HepG2 (cell line): ENCODE measurements around the gene BCAS3. TPM values are rescaled to one million over a fixed set of nuclear protein-coding genes. Genes with fewer than 3 reads are reported as not detected.

ENCODE experiments used
- AHDC1 ChIP-seq: sonication (generic); formaldehyde crosslinking; IDR thresholded peaks from 2 replicates; pipeline ENCODE4 v1.5.1; 2020; ENCODE audit warnings: mild to moderate bottlenecking, missing genetic modification reagents, borderline replicate concordance
- ARID2 ChIP-seq: sonication (generic); formaldehyde crosslinking; IDR thresholded peaks from 2 replicates; pipeline ENCODE4 v1.8.1; 2022; ENCODE audit warnings: mild to moderate bottlenecking, missing genetic modification reagents, borderline replicate concordance
- ASH2L ChIP-seq: fragments of 300-600, 200-600 bp; sonication (generic); IDR thresholded peaks from 2 replicates; pipeline ENCODE4 v1.7.0; 2017; ENCODE audit warnings: low read depth, mild to moderate bottlenecking, moderate library complexity, mixed read lengths, low read length; ENCODE audit not compliant: insufficient read length
- ATF2 ChIP-seq: sonication (generic); formaldehyde crosslinking; IDR thresholded peaks from 2 replicates; pipeline ENCODE4 v1.4.0; 2020; ENCODE audit warnings: missing genetic modification reagents
- ATF7-NPFF ChIP-seq: sonication (generic); formaldehyde crosslinking; IDR thresholded peaks from 2 replicates; pipeline ENCODE4 v1.8.1; 2023; ENCODE audit warnings: mild to moderate bottlenecking, low read depth, missing genetic modification reagents, moderate library complexity
- BRD4 ChIP-seq: sonication (generic); formaldehyde crosslinking; IDR thresholded peaks from 2 replicates; pipeline ENCODE4 v1.4.0; 2020; ENCODE audit warnings: missing genetic modification reagents
- DRAP1 ChIP-seq: IDR thresholded peaks from 2 replicates; pipeline ENCODE4 v1.6.1; 2016; ENCODE audit warnings: missing genetic modification reagents, missing compliant biosample characterization
- MAF1 ChIP-seq: sonication (generic); formaldehyde crosslinking; IDR thresholded peaks from 2 replicates; pipeline ENCODE4 v1.5.0; 2020; ENCODE audit warnings: missing genetic modification reagents, borderline replicate concordance
- MEF2D ChIP-seq: sonication (generic); formaldehyde crosslinking; IDR thresholded peaks from 2 replicates; pipeline ENCODE4 v1.5.1; 2020; ENCODE audit warnings: mild to moderate bottlenecking, missing genetic modification reagents
- SNAPC2 ChIP-seq: sonication (generic); formaldehyde crosslinking; IDR thresholded peaks from 2 replicates; pipeline ENCODE4 v1.8.1; 2022; ENCODE audit warnings: mild to moderate bottlenecking, missing genetic modification reagents
- TAF1 ChIP-seq: sonication (generic); formaldehyde crosslinking; IDR thresholded peaks from 2 replicates; pipeline ENCODE4 v1.4.0; 2020; ENCODE audit warnings: missing genetic modification reagents
- TFDP2 ChIP-seq: sonication (generic); formaldehyde crosslinking; IDR thresholded peaks from 2 replicates; pipeline ENCODE4 v1.4.0; 2020; ENCODE audit warnings: missing genetic modification reagents
- ZNF34 ChIP-seq: sonication (generic); formaldehyde crosslinking; IDR thresholded peaks from 2 replicates; pipeline ENCODE4 v1.4.0; 2020; ENCODE audit warnings: mild to moderate bottlenecking, missing genetic modification reagents, borderline replicate concordance
- ZNF556 ChIP-seq: sonication (generic); formaldehyde crosslinking; IDR thresholded peaks from 2 replicates; pipeline ENCODE4 v1.4.0; 2020; ENCODE audit warnings: mild to moderate bottlenecking, missing genetic modification reagents, borderline replicate concordance
- ZNF563 ChIP-seq: sonication (generic); formaldehyde crosslinking; IDR thresholded peaks from 2 replicates; pipeline ENCODE4 v1.8.0; 2022; ENCODE audit warnings: mild to moderate bottlenecking, moderate library complexity, missing genetic modification reagents
- ZNF790 ChIP-seq: sonication (generic); formaldehyde crosslinking; IDR thresholded peaks from 2 replicates; pipeline ENCODE4 v1.8.0; 2022; ENCODE audit warnings: missing genetic modification reagents, mild to moderate bottlenecking, borderline replicate concordance
- ZNF800 ChIP-seq: sonication (generic); formaldehyde crosslinking; IDR thresholded peaks from 2 replicates; pipeline ENCODE4 v1.4.0; 2020; ENCODE audit warnings: missing genetic modification reagents
- polyA plus RNA-seq, 8 experiments: library from polyadenylated mRNA; depleted of rRNA in 3 of 8; stranded (reverse) in 7 of 8; unstranded in 1 of 8; fragments of >200 nt; fragmentation: Illumina TruSeq in 4 of 8; extraction: Trizol in 4 of 8; gene quantifications; 2 replicates each; pipeline versions ENCODE4 v1.2.1 to v1.2.3, GENCODE V29; 2011 to 2016; ENCODE audit warnings: low read depth in 4 of 8, missing spikeins in 1 of 8, mixed read lengths in 1 of 8; ENCODE audit not compliant: insufficient read depth in 1 of 8
- total RNA-seq, 5 experiments: library from RNA; depleted of rRNA; stranded (reverse); fragments of >200 nt; fragmentation: Illumina TruSeq; extraction: Trizol; gene quantifications; 2 replicates each; pipeline ENCODE4 v1.2.3, GENCODE V29; 2016; ENCODE audit warnings: low read depth in 1 of 5

The BCAS3 gene
- total and polyA plus RNA-seq, 2 of the 13 experiments (the other 11 are each of a cell fraction or from before 2014, with no cell fraction given) = 10.7 to 11.2 TPM

- TF ChIP-seq ATF7-NPFF (CRISPR knock-in tag) = no peak
- TF ChIP-seq MAF1 (CRISPR knock-in tag) = 0 out of 2 replicates have a peak, but pooled peaks have one; percentile 5
- TF ChIP-seq ZNF800 (CRISPR knock-in tag) = peak; percentile 94; the same call in 1 of the 2 replicates
- peak; percentile 19; the same call in 1 of the 2 replicates for TF ChIP-seq MEF2D (CRISPR knock-in tag)
- TF ChIP-seq BRD4 (CRISPR knock-in tag) = 0 out of 2 replicates have a peak, but pooled peaks have one; percentile 0
- 0 out of 2 replicates have a peak, but pooled peaks have one; percentile 38 for TF ChIP-seq ARID2 (CRISPR knock-in tag)
- peak; percentile 37; the same call in 1 of the 2 replicates for TF ChIP-seq ZNF563 (CRISPR knock-in tag)
- TF ChIP-seq TFDP2 (CRISPR knock-in tag) = peak; percentile 38
- TF ChIP-seq DRAP1 (CRISPR knock-in tag) = peak; percentile 12; the same call in 1 of the 2 replicates
- peak; percentile 50; the same call in 1 of the 2 replicates for TF ChIP-seq AHDC1 (CRISPR knock-in tag)
- peak; percentile 37; the same call in 1 of the 2 replicates for TF ChIP-seq ATF2 (CRISPR knock-in tag)
- peak; percentile 90 for TF ChIP-seq ZNF34
- no peak for TF ChIP-seq ZNF556 (CRISPR knock-in tag)
- TF ChIP-seq ZNF790 (CRISPR knock-in tag) = peak; percentile 77
- peak; percentile 41 for TF ChIP-seq TAF1
- TF ChIP-seq ASH2L = peak; percentile 70
- TF ChIP-seq SNAPC2 (CRISPR knock-in tag) = no peak
Observed at GRCh38 chr17:61412860-61413660, 735.4 kb downstream of the BCAS3 start (continued).
